ENCODE data around the gene TSFM.

TSFM gene

DNA sequence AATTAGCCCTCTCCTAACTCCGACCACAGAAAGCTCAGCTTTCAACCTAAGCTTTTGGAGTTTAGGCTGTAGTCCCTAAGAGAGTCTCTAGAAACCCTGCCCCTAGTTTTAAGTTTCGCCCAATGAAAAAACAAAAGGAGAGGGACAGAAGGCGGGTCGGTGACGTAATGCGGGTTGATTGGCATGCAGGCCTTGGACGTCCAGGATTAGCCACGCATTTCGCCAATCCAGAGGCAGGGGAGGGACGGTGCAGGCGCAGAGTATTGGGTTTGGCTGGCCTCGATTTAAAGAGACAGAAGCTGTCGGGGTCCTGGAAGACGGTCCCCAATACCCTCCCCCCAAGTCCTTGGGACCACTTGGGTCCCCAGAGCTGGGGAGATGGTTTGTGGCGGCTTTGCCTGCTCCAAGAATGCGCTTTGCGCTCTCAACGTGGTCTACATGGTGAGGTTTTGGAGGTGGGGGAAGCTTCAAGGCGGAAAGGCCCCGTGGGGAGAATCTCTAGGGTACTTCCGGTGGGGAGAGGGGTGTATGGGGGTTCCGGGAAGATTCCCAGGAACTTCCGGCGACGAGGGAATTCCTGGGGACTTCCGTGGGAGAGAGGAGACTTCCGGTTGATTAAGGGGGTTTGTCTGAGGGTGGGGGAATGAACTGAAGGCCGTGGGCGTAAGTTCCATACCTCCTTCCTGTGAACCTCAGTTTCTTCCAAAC is 37.7 kb upstream of the TSFM start, which contains the start of gene TSPAN31:
TSS of gene TSPAN31 (plus strand) at position 263 of the 708 bp plus-strand sequence. CDS start at position 379, 116 bp downstream.
- peaks cover 6% of the 10 kb centered on the region for H3K36me3 ChIP-seq (ENCODE audit: control insufficient read depth, insufficient read depth, low read length)
- DNase-seq (ENCODE audit: extremely low read depth, insufficient read length) = peak; percentile 88
- peak within 1 kb of the TSS; percentile 96 for H3K4me3 ChIP-seq (replicated peaks; ENCODE audit: low read depth, low read length)
- no peaks in the 10 kb centered on the region for H3K27me3 ChIP-seq (replicated peaks; ENCODE audit: control insufficient read depth, insufficient read depth, low read length)
- TF ChIP-seq, protein P1, sequence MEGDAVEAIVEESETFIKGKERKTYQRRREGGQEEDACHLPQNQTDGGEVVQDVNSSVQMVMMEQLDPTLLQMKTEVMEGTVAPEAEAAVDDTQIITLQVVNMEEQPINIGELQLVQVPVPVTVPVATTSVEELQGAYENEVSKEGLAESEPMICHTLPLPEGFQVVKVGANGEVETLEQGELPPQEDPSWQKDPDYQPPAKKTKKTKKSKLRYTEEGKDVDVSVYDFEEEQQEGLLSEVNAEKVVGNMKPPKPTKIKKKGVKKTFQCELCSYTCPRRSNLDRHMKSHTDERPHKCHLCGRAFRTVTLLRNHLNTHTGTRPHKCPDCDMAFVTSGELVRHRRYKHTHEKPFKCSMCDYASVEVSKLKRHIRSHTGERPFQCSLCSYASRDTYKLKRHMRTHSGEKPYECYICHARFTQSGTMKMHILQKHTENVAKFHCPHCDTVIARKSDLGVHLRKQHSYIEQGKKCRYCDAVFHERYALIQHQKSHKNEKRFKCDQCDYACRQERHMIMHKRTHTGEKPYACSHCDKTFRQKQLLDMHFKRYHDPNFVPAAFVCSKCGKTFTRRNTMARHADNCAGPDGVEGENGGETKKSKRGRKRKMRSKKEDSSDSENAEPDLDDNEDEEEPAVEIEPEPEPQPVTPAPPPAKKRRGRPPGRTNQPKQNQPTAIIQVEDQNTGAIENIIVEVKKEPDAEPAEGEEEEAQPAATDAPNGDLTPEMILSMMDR (IDR thresholded peaks at IDR 0.05; ENCODE audit: insufficient read depth, low read length, poor library complexity, severe bottlenecking) = no peak

GRCh38 chr12:57745485-57745881 is 37.1 kb upstream of the TSFM start:
- DNase-seq (ENCODE audit: extremely low read depth, insufficient read length) = no peak
- Histone ChIP-seq H3K4me3 (replicated peaks; ENCODE audit: low read depth, low read length) (peak overlapping the region; percentile 96), H3K36me3 (ENCODE audit: control insufficient read depth, insufficient read depth, low read length) (peaks cover 7% of the 10 kb centered on the region), H3K27me3 (replicated peaks; ENCODE audit: control insufficient read depth, insufficient read depth, low read length) (no peaks in the 10 kb centered on the region)
- TF ChIP-seq, protein P1 (IDR thresholded peaks at IDR 0.05; ENCODE audit: insufficient read depth, low read length, poor library complexity, severe bottlenecking) = no peak

- Histone ChIP-seq H3K36me3 (ENCODE audit: control insufficient read depth, insufficient read depth, low read length) (peaks cover 10% of the 10 kb centered on the region), H3K27me3 (replicated peaks; ENCODE audit: control insufficient read depth, insufficient read depth, low read length) (no peaks in the 10 kb centered on the region), H3K4me3 (replicated peaks; ENCODE audit: low read depth, low read length) (peak overlapping the region; percentile 96)
- TF ChIP-seq, protein P1 (IDR thresholded peaks at IDR 0.05; ENCODE audit: insufficient read depth, low read length, poor library complexity, severe bottlenecking) = no peak
- DNase-seq (ENCODE audit: extremely low read depth, insufficient read length) = no peak
Measured at GRCh38 chr12:57746025-57746424, 36.6 kb upstream of the TSFM start.

- H3K36me3 ChIP-seq (ENCODE audit: control insufficient read depth, insufficient read depth, low read length) = peaks cover 10% of the 10 kb centered on the region
- H3K27me3 ChIP-seq (replicated peaks; ENCODE audit: control insufficient read depth, insufficient read depth, low read length) = no peaks in the 10 kb centered on the region
- no peak overlapping the region for H3K4me3 ChIP-seq (replicated peaks; ENCODE audit: low read depth, low read length)
- TF ChIP-seq, protein P1 (IDR thresholded peaks at IDR 0.05; ENCODE audit: insufficient read depth, low read length, poor library complexity, severe bottlenecking) = no peak
- no peak for DNase-seq (ENCODE audit: extremely low read depth, insufficient read length)
Measured at GRCh38 chr12:57749061-57749460, 33.5 kb upstream of the TSFM start.

- Histone ChIP-seq H3K27me3 (replicated peaks; ENCODE audit: control insufficient read depth, insufficient read depth, low read length) (no peaks in the 10 kb centered on the region), H3K4me3 (replicated peaks; ENCODE audit: low read depth, low read length) (peak overlapping the region; percentile 80), H3K36me3 (ENCODE audit: control insufficient read depth, insufficient read depth, low read length) (peaks cover 10% of the 10 kb centered on the region)
- TF ChIP-seq, protein P1 (IDR thresholded peaks at IDR 0.05; ENCODE audit: insufficient read depth, low read length, poor library complexity, severe bottlenecking) = no peak
- no peak for DNase-seq (ENCODE audit: extremely low read depth, insufficient read length)
Measured at GRCh38 chr12:57750561-57751431, 31.8 kb upstream of the TSFM start.
